K562 (cell line): ENCODE data around the gene HAPSTR1.

Experiments
- CTCF ChIP-seq, 3 experiments: IDR thresholded peaks in 2 of 3; conservative IDR thresholded peaks in 1 of 3; 2 replicates each; pipeline ENCODE4 v1.5.1; 2011 to 2012; ENCODE audit warnings: low read length in 3 of 3, mild to moderate bottlenecking in 3 of 3, control low read depth in 2 of 3, improper control_type of control experiment in 1 of 3, inconsistent platforms in 1 of 3, low read depth in 1 of 3, mixed read lengths in 1 of 3, moderate library complexity in 1 of 3; ENCODE audit not compliant: insufficient read depth in 2 of 3
- EGR1 ChIP-seq: fragments of 450-650 bp; conservative IDR thresholded peaks from 2 replicates; pipeline ENCODE4 v1.6.1; 2017; ENCODE audit warnings: mild to moderate bottlenecking
- EP300 ChIP-seq: IDR thresholded peaks from 2 replicates; pipeline ENCODE4 v1.6.1; 2012; ENCODE audit warnings: low read length, improper control_type of control experiment
- ZEB2 ChIP-seq: fragments of 450-650 bp; IDR thresholded peaks from 2 replicates; pipeline ENCODE4 v1.6.1; 2016
- ZFP91 ChIP-seq: sonication (generic); formaldehyde crosslinking; IDR thresholded peaks from 2 replicates; pipeline ENCODE4 v1.8.0; 2022; ENCODE audit warnings: mild to moderate bottlenecking, missing genetic modification reagents

GRCh38 chr16:9139965-9140364 is 48.5 kb downstream of the HAPSTR1 start:
- TF ChIP-seq ZFP91 (CRISPR knock-in tag) = no peak
- no peak for TF ChIP-seq EGR1
- no peak for TF ChIP-seq CTCF (IDR thresholded peaks at IDR 0.05 in 2 of 3, conservative IDR thresholded peaks at IDR 0.05 in 1 of 3; ENCODE audit: insufficient read depth in 2 of 3, low read depth in 1 of 3, low read length in 3 of 3)
- TF ChIP-seq ZEB2 = no peak
- no peak for TF ChIP-seq EP300
